H9 (cell line): ENCODE data around the gene GNPDA1. TPM values are rescaled to one million over a fixed set of nuclear protein-coding genes. Genes with fewer than 3 reads are reported as not detected.

ENCODE experiments used
- DNase-seq: peaks from one replicate; pipeline ENCODE4 v3.0.0-alpha.2; 2017
- H2AFZ ChIP-seq: one replicate; pipeline ENCODE4 v1.6.1; 2013; ENCODE audit warnings: mild to moderate bottlenecking, low read length, control low read depth, moderate library complexity
- H2AK5ac ChIP-seq: 2 replicates; pipeline ENCODE4 v1.6.1; 2013; ENCODE audit warnings: low read length, control low read depth, mixed read lengths; ENCODE audit not compliant: insufficient read length
- H2BK120ac ChIP-seq: one replicate; pipeline ENCODE4 v1.6.1; 2013; ENCODE audit warnings: low read depth, mild to moderate bottlenecking, low read length, control low read depth, inconsistent platforms; ENCODE audit not compliant: poor library complexity, severe bottlenecking
- H2BK12ac ChIP-seq: 2 replicates; pipeline ENCODE4 v1.6.1; 2013; ENCODE audit warnings: low read length, control low read depth, mixed read lengths, low read depth; ENCODE audit not compliant: insufficient read length
- H2BK15ac ChIP-seq: 2 replicates; pipeline ENCODE4 v1.6.1; 2013; ENCODE audit warnings: low read depth, low read length, control low read depth
- H2BK20ac ChIP-seq: one replicate; pipeline ENCODE4 v1.6.1; 2013; ENCODE audit warnings: low read depth, mild to moderate bottlenecking, low read length, control low read depth, inconsistent platforms; ENCODE audit not compliant: poor library complexity, severe bottlenecking
- H2BK5ac ChIP-seq: 2 replicates; pipeline ENCODE4 v1.6.1; 2013; ENCODE audit warnings: low read length, control low read depth, mixed read lengths; ENCODE audit not compliant: insufficient read length
- H3K14ac ChIP-seq: 2 replicates; pipeline ENCODE4 v1.6.1; 2013; ENCODE audit warnings: low read length, control low read depth; ENCODE audit not compliant: insufficient read depth
- H3K18ac ChIP-seq: 2 replicates; pipeline ENCODE4 v1.6.1; 2013; ENCODE audit warnings: low read depth, mild to moderate bottlenecking, mixed read lengths, low read length, control low read depth; ENCODE audit not compliant: insufficient read length
- H3K23ac ChIP-seq: 2 replicates; pipeline ENCODE4 v1.6.1; 2013; ENCODE audit warnings: low read length, control low read depth, mixed read lengths, low read depth; ENCODE audit not compliant: insufficient read length
- H3K23me2 ChIP-seq: 2 replicates; pipeline ENCODE4 v1.6.1; 2013; ENCODE audit warnings: low read depth, mild to moderate bottlenecking, mixed read lengths, low read length, control low read depth; ENCODE audit not compliant: insufficient read length, poor library complexity, severe bottlenecking
- H3K27ac ChIP-seq: 2 replicates; pipeline ENCODE4 v1.5.1; 2013; ENCODE audit warnings: low read length, control low read depth, mixed read lengths, low read depth; ENCODE audit not compliant: insufficient read length
- H3K27me3 ChIP-seq: 2 replicates; pipeline ENCODE4 v1.6.1; 2013; ENCODE audit warnings: low read length, control low read depth, inconsistent platforms; ENCODE audit not compliant: insufficient read depth
- H3K4ac ChIP-seq: 2 replicates; pipeline ENCODE4 v1.6.1; 2013; ENCODE audit warnings: low read depth, mild to moderate bottlenecking, control low read depth, inconsistent platforms, low read length, moderate library complexity
- H3K4me1 ChIP-seq: 2 replicates; pipeline ENCODE4 v1.6.1; 2013; ENCODE audit warnings: low read length, control low read depth, inconsistent platforms; ENCODE audit not compliant: insufficient read depth
- H3K4me2 ChIP-seq: 2 replicates; pipeline ENCODE4 v1.6.1; 2013; ENCODE audit warnings: low read length, control low read depth, mixed read lengths; ENCODE audit not compliant: insufficient read length, insufficient read depth
- H3K56ac ChIP-seq: 2 replicates; pipeline ENCODE4 v1.6.1; 2013; ENCODE audit warnings: low read depth, mild to moderate bottlenecking, mixed read lengths, low read length, control low read depth; ENCODE audit not compliant: insufficient read length
- H3K79me1 ChIP-seq: 2 replicates; pipeline ENCODE4 v1.6.1; 2013; ENCODE audit warnings: low read depth, mild to moderate bottlenecking, moderate library complexity, low read length, control low read depth, inconsistent platforms; ENCODE audit not compliant: insufficient read depth, poor library complexity, severe bottlenecking
- H3K79me2 ChIP-seq: 2 replicates; pipeline ENCODE4 v1.6.1; 2013; ENCODE audit warnings: low read length, control low read depth, inconsistent platforms; ENCODE audit not compliant: insufficient read depth
- H3K9ac ChIP-seq: 2 replicates; pipeline ENCODE4 v1.6.1; 2013; ENCODE audit warnings: low read length, control low read depth, mixed read lengths; ENCODE audit not compliant: insufficient read length; ENCODE audit errors: extremely low read depth
- H3K9me3 ChIP-seq: one replicate; pipeline ENCODE4 v1.6.1; 2013; ENCODE audit warnings: low read depth, low read length, inconsistent platforms; ENCODE audit not compliant: control insufficient read depth
- H3T11ph ChIP-seq: one replicate; pipeline ENCODE4 v1.6.1; 2013; ENCODE audit warnings: mild to moderate bottlenecking, low read length, control low read depth, inconsistent platforms
- H4K20me1 ChIP-seq: one replicate; pipeline ENCODE4 v1.6.1; 2013; ENCODE audit not compliant: control insufficient read depth, insufficient read length, insufficient read depth
- H4K5ac ChIP-seq: 2 replicates; pipeline ENCODE4 v1.6.1; 2013; ENCODE audit warnings: low read depth, mild to moderate bottlenecking, mixed read lengths, low read length, control low read depth; ENCODE audit not compliant: insufficient read length
- H4K8ac ChIP-seq: replicated peaks from 2 replicates; pipeline ENCODE4 v1.6.1; 2013; ENCODE audit warnings: low read length, control low read depth, mixed read lengths, low read depth; ENCODE audit not compliant: insufficient read length
- H4K91ac ChIP-seq: 2 replicates; pipeline ENCODE4 v1.6.1; 2013; ENCODE audit warnings: low read depth, mild to moderate bottlenecking, moderate library complexity, mixed read lengths, low read length, control low read depth; ENCODE audit not compliant: insufficient read length
- H3K27ac Mint-ChIP-seq, 3 experiments: 2 replicates in 2 of 3; 3 replicates in 1 of 3; pipeline ENCODE4 v1.8.0; 2020 to 2021; ENCODE audit warnings: mixed read lengths in 3 of 3, mild to moderate bottlenecking in 1 of 3, moderate library complexity in 1 of 3
- H3K27me3 Mint-ChIP-seq: 2 replicates; pipeline ENCODE4 v1.8.0; 2021; ENCODE audit warnings: low read depth, mild to moderate bottlenecking, moderate library complexity, mixed read lengths
- H3K36me3 Mint-ChIP-seq, 3 experiments: 2 replicates in 2 of 3; 3 replicates in 1 of 3; pipeline ENCODE4 v1.8.0; 2020 to 2021; ENCODE audit warnings: low read depth in 3 of 3, mixed read lengths in 3 of 3; ENCODE audit not compliant: insufficient read depth in 1 of 3
- H3K4me1 Mint-ChIP-seq, 2 experiments: 2 replicates each; pipeline ENCODE4 v1.8.0; 2020; ENCODE audit warnings: mixed read lengths in 2 of 2
- H3K4me3 Mint-ChIP-seq, 2 experiments: 2 replicates in 1 of 2; 3 replicates in 1 of 2; pipeline ENCODE4 v1.8.0; 2020 to 2021; ENCODE audit warnings: mild to moderate bottlenecking in 2 of 2, mixed read lengths in 2 of 2, moderate library complexity in 1 of 2
- H3K9me3 Mint-ChIP-seq, 2 experiments: 2 replicates in 1 of 2; 3 replicates in 1 of 2; pipeline ENCODE4 v1.8.0; 2020; ENCODE audit warnings: mild to moderate bottlenecking in 2 of 2, mixed read lengths in 2 of 2, moderate library complexity in 1 of 2
- CTCF ChIP-seq: fragments of 200-600 bp; sonication (generic); conservative IDR thresholded peaks from 3 replicates; pipeline ENCODE4 v1.8.0; 2021; ENCODE audit warnings: antibody characterized with exemption, mild to moderate bottlenecking
- WGBS: extraction: QIAGEN DNeasy Blood & Tissue Kit; methylation state at CpG from one replicate; pipeline ENCODE4 v1.1.7; 2013; ENCODE audit warnings: missing lambda C conversion rate, low lambda C conversion rate, mixed read lengths; ENCODE audit not compliant: insufficient read length; ENCODE audit errors: extremely low coverage; 5-methylcytosine and 5-hydroxymethylcytosine counted together
- total RNA-seq: library from RNA; stranded (reverse); gene quantifications from 2 replicates; pipeline ENCODE4 v1.2.1, GENCODE V29; 2021

GNPDA1 gene
- total RNA-seq, 1 experiment from 2014 or later = 66.8 TPM

GRCh38 chr5:142059304-142059940 lies 46.6 kb upstream of the GNPDA1 start:
- Histone ChIP-seq H2BK120ac (no peak overlapping the region), H3K4ac (no peak overlapping the region), H3K18ac (no peak overlapping the region), H3K23me2 (no peaks in the 10 kb centered on the region), H3K9me3 (no peaks in the 10 kb centered on the region), H2BK5ac (no peak overlapping the region), H3K79me1 (no peaks in the 10 kb centered on the region), H3K56ac (no peak overlapping the region), H3K27me3 (no peaks in the 10 kb centered on the region), H3K4me1 (peaks cover 8% of the 10 kb centered on the region; the same call in 1 of the 2 replicates), H2AK5ac (no peak overlapping the region), H4K8ac (no peak overlapping the region), H3K4me2 (no peak overlapping the region), H3K27ac (no peak overlapping the region), H3K14ac (no peak overlapping the region), H2BK20ac (no peak overlapping the region), H4K5ac (no peak overlapping the region), H3K79me2 (no peaks in the 10 kb centered on the region), H3T11ph (no peak overlapping the region), H2BK15ac (no peak overlapping the region), H2AFZ (no peak overlapping the region), H3K23ac (no peak overlapping the region), H4K20me1 (no peaks in the 10 kb centered on the region), H3K9ac (no peak overlapping the region), H2BK12ac (no peak overlapping the region), H4K91ac (no peak overlapping the region)
- no peak overlapping the region for H3K4me3 Mint-ChIP-seq
- H3K36me3 Mint-ChIP-seq = no peaks in the 10 kb centered on the region
- peak; percentile 38 for DNase-seq
- no peaks in the 10 kb centered on the region for H3K27me3 Mint-ChIP-seq
- no peaks in the 10 kb centered on the region for H3K9me3 Mint-ChIP-seq
- no CpG with 5 or more reads among the region's 1 CpG for WGBS
- peaks cover 15 to 20% of the 10 kb centered on the region in 2 experiments for H3K4me1 Mint-ChIP-seq
- TF ChIP-seq CTCF = peak; percentile 60
- H3K27ac Mint-ChIP-seq = no peak overlapping the region; a peak in 1 of 7 replicates
